ENCODE data around the gene WDFY4. TPM values are rescaled to one million over a fixed set of nuclear protein-coding genes. Genes with fewer than 3 reads are reported as not detected.

WDFY4 gene
- total and polyA plus RNA-seq, 2 experiments from 2014 or later: not detected

DNA sequence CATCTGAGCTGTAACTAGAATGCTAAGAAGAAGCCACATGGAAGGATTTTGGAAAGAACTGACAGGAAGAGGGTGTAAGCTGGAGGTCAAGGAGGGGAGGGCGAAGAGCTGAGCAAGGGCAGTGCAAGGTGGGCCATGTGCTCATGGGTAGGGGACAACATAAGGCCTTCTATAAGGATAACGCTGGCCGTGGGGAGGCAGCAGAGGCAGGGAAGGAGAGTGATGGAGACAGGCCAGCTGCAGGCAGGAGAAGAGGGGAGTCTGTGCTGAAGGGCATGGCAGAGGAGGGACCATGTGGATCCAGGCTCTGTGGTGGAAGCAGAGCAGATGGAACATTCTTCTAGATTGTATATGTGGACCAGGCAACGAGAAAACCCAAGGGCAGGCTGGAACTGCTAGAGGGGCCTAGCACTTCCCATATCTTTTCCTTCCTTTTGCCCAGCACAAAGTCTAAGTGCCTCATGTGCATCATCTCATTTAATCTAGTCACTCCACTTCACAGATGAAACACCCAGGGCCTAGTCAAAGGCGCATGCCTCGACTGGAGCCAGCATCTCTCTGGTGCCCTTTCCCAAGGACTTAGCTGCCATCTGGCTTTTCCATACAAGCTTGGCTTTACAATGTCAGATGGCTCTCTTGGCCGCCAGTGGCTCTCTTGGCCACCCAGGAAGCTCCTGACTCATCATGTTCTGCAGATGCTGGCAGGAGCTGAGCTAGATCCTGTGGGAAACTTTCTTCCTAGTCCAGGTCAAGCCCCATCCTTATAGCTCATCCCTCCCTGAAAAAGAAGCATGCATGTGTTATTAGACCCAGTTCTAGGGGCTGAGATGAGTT lies 248.4 kb downstream of the WDFY4 start:
- TF ChIP-seq EZH2phosphoT487 (IDR thresholded peaks at IDR 0.05; ENCODE audit: insufficient read depth, low read depth): no peak
- TF ChIP-seq EZH2 (IDR thresholded peaks at IDR 0.05; ENCODE audit: insufficient read depth, poor library complexity, severe bottlenecking): no peak
- no peak overlapping the region for H2AFZ ChIP-seq
- in situ Hi-C loops (cut with MboI): no loop called here

DNA sequence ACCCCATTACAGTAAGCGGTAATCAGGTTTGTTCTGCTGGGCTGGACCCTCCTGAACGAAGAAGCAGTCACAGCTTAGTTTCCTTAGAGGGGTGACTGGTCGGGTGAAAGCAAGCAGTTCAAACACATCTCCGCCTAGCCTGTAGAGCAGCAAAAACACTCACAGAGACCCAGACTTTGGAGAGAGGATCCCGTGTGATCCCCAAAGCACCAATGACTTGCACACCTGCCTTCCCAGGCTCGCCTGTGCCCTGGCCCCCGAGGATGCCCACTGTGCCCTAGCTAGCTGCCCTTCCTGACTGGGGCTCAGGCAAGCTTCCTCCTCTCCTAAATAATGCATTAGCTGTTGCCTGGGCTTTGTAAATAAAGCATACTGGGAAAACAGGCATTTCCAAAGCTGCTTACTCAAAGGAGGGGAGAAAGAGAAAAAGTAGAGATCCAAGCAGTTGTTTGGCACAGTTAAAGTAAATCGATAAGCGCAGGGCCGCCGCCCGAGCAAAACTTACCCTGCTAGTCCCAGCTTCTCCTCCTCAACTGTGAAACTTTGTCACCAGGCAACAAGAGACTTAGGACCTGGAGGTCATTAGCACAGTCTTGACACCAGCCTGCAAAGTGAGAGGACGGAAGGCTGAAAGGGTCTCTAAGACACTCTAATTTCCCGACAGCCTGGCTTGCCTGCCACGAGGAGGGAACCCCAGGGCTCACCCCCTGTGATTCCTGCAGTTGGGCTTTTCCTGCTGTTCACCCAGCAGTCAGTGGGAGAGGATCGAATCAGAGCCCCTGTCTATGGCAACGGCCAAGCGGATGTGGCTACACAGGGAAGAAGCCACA lies 250.2 kb downstream of the WDFY4 start:
- Histone ChIP-seq H3F3A (ENCODE audit: insufficient read depth) (no peaks in the 10 kb centered on the region), H3K27ac (no peak overlapping the region), H3K4me2 (ENCODE audit: unreplicated experiment) (no peak overlapping the region), H3K79me2 (ENCODE audit: insufficient read depth) (no peaks in the 10 kb centered on the region), H3K9me3 (ENCODE audit: low read depth) (no peaks in the 10 kb centered on the region), H3K4me1 (ENCODE audit: insufficient read depth) (no peaks in the 10 kb centered on the region), H2AFZ (no peak overlapping the region), H3K4me3 (no peak overlapping the region), H3K9me2 (ENCODE audit: insufficient read depth) (no peaks in the 10 kb centered on the region), H3K36me3 (ENCODE audit: low read depth) (no peaks in the 10 kb centered on the region), H3K27me3 (replicated peaks; ENCODE audit: insufficient read depth) (peaks cover 31% of the 10 kb centered on the region), H3K9ac (no peak overlapping the region), H4K20me1 (ENCODE audit: insufficient read depth) (no peaks in the 10 kb centered on the region)
- in situ Hi-C loops (cut with MboI): no loop called here
- peak; percentile 4 for DNase-seq
- TF ChIP-seq EZH2 (IDR thresholded peaks at IDR 0.05; ENCODE audit: insufficient read depth, poor library complexity, severe bottlenecking): no peak
- no peak for TF ChIP-seq EZH2phosphoT487 (IDR thresholded peaks at IDR 0.05; ENCODE audit: insufficient read depth, low read depth)
- WGBS, 2 experiments (ENCODE audit: low coverage in 1 of 2, low lambda C conversion rate in 2 of 2, missing lambda C conversion rate in 2 of 2): 14 to 17% methylated on average over 18 of the region's 18 CpGs

More for the DNA sequence above, 248.4 kb downstream of the WDFY4 start:
- Histone ChIP-seq H3F3A (ENCODE audit: insufficient read depth) (no peaks in the 10 kb centered on the region), H3K27me3 (replicated peaks; ENCODE audit: insufficient read depth) (peaks cover 34% of the 10 kb centered on the region), H3K9me3 (ENCODE audit: low read depth) (no peaks in the 10 kb centered on the region), H3K4me2 (ENCODE audit: unreplicated experiment) (no peak overlapping the region), H3K36me3 (ENCODE audit: low read depth) (no peaks in the 10 kb centered on the region), H3K27ac (no peak overlapping the region), H3K4me1 (ENCODE audit: insufficient read depth) (no peaks in the 10 kb centered on the region), H3K9me2 (ENCODE audit: insufficient read depth) (no peaks in the 10 kb centered on the region), H3K4me3 (no peak overlapping the region), H4K20me1 (ENCODE audit: insufficient read depth) (no peaks in the 10 kb centered on the region), H3K79me2 (ENCODE audit: insufficient read depth) (no peaks in the 10 kb centered on the region), H3K9ac (no peak overlapping the region)
- peak; percentile 29 for DNase-seq
- WGBS, 2 experiments (ENCODE audit: low coverage in 1 of 2, low lambda C conversion rate in 2 of 2, missing lambda C conversion rate in 2 of 2): 55 to 65% methylated on average over 7 of the region's 7 CpGs

GRCh38 chr10:48935577-48935976 lies 250.9 kb downstream of the WDFY4 start:
- Histone ChIP-seq H3K9me3 (ENCODE audit: low read depth) (no peaks in the 10 kb centered on the region), H4K20me1 (ENCODE audit: insufficient read depth) (no peaks in the 10 kb centered on the region), H3K36me3 (ENCODE audit: low read depth) (no peaks in the 10 kb centered on the region), H3K79me2 (ENCODE audit: insufficient read depth) (no peaks in the 10 kb centered on the region), H3K9ac (no peak overlapping the region), H3K27me3 (replicated peaks; ENCODE audit: insufficient read depth) (peaks cover 34% of the 10 kb centered on the region), H3K9me2 (ENCODE audit: insufficient read depth) (no peaks in the 10 kb centered on the region), H2AFZ (no peak overlapping the region), H3F3A (ENCODE audit: insufficient read depth) (no peaks in the 10 kb centered on the region), H3K4me3 (no peak overlapping the region), H3K4me1 (ENCODE audit: insufficient read depth) (no peaks in the 10 kb centered on the region), H3K4me2 (ENCODE audit: unreplicated experiment) (no peak overlapping the region), H3K27ac (no peak overlapping the region)
- DNase-seq: no peak
- in situ Hi-C loops (cut with MboI): no loop called here
- TF ChIP-seq EZH2 (IDR thresholded peaks at IDR 0.05; ENCODE audit: insufficient read depth, poor library complexity, severe bottlenecking) (no peak), EZH2phosphoT487 (IDR thresholded peaks at IDR 0.05; ENCODE audit: insufficient read depth, low read depth) (no peak)

GRCh38 chr10:48937796-48938195 lies 253.1 kb downstream of the WDFY4 start:
- Histone ChIP-seq H3K27me3 (replicated peaks; ENCODE audit: insufficient read depth) (peaks cover 34% of the 10 kb centered on the region), H3K9me3 (ENCODE audit: low read depth) (no peaks in the 10 kb centered on the region), H3K9me2 (ENCODE audit: insufficient read depth) (no peaks in the 10 kb centered on the region), H3K4me1 (ENCODE audit: insufficient read depth) (no peaks in the 10 kb centered on the region), H2AFZ (no peak overlapping the region), H3K79me2 (ENCODE audit: insufficient read depth) (no peaks in the 10 kb centered on the region), H3K4me2 (ENCODE audit: unreplicated experiment) (no peak overlapping the region), H3K9ac (no peak overlapping the region), H4K20me1 (ENCODE audit: insufficient read depth) (no peaks in the 10 kb centered on the region), H3K36me3 (ENCODE audit: low read depth) (no peaks in the 10 kb centered on the region), H3K27ac (no peak overlapping the region), H3K4me3 (no peak overlapping the region), H3F3A (ENCODE audit: insufficient read depth) (no peaks in the 10 kb centered on the region)
- no peak for TF ChIP-seq EZH2 (IDR thresholded peaks at IDR 0.05; ENCODE audit: insufficient read depth, poor library complexity, severe bottlenecking)
- no peak for TF ChIP-seq EZH2phosphoT487 (IDR thresholded peaks at IDR 0.05; ENCODE audit: insufficient read depth, low read depth)
- WGBS, 2 experiments (ENCODE audit: low coverage in 1 of 2, low lambda C conversion rate in 2 of 2, missing lambda C conversion rate in 2 of 2): 66 to 72% methylated on average over 3 of the region's 3 CpGs
- in situ Hi-C loops (cut with MboI): no loop called here
- DNase-seq: no peak
